ENCODE results near the gene ANKRD52. TPM values are rescaled to one million over a fixed set of nuclear protein-coding genes. Genes with fewer than 3 reads are reported as not detected.

Gene ANKRD52
- total RNA-seq, 4 donors from 2014 or later, result 14.7 to 30.9 (median 18.9) TPM

GRCh38 chr12:56253091-56253490, 5.1 kb downstream of the ANKRD52 start:
- ATAC-seq, result no peak
- intact Hi-C loops (cut with DNase I; ENCODE audit: low total_unique reads), result no loop called here

DNA sequence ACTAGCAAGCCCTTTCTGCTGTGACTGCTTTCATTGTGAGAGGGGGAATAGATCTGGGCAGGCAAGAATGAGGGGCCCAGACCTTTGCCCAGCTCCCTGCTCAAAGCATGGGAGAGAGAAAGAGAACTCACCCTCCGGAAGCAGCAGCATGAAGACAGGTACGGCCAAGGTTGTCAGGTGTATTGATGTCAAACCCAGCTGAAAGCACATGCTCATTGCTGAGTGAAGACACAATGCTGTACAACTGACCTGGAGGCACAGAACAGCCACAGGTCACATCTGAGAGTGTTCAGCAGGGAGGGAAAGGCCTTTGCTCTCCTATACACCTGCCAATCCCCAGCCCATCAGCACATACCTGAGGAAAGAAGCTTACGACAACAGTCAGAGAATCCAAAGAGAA, 5.5 kb downstream of the ANKRD52 start:
- H3K4me1 ChIP-seq, result peaks cover 21% of the 10 kb centered on the region in 2 donors
- no peak for DNase-seq
- in situ Hi-C loops (cut with MboI; ENCODE audit: low sequenced_read_pairs in 4 of 4), result no loop called here
- H3K27ac ChIP-seq, result no peak overlapping the region
- H3K9me3 ChIP-seq, result no peaks in the 10 kb centered on the region
- peaks cover 0 to 88% of the 10 kb centered on the region in 2 donors for H3K36me3 ChIP-seq
- no peaks in the 10 kb centered on the region for H3K27me3 ChIP-seq
- TF ChIP-seq CTCF (IDR thresholded peaks at IDR 0.05 in 4 of 5, conservative IDR thresholded peaks at IDR 0.05 in 1 of 5) (no peak), POLR2A (IDR thresholded peaks at IDR 0.05) (no peak)
- no peak for ATAC-seq
- intact Hi-C loops (cut with DNase I; ENCODE audit: low total_unique reads), result no loop called here
- H3K4me3 ChIP-seq, result no peak overlapping the region

More at GRCh38 chr12:56253091-56253490, 5.1 kb downstream of the ANKRD52 start:
- Histone ChIP-seq H3K36me3 (peaks cover 0 to 83% of the 10 kb centered on the region in 2 donors), H3K4me3 (no peak overlapping the region), H3K4me1 (peaks cover 21 to 22% of the 10 kb centered on the region in 2 donors), H3K27me3 (no peaks in the 10 kb centered on the region), H3K9me3 (no peaks in the 10 kb centered on the region), H3K27ac (peak overlapping the region in 1 of 4 donors; percentile 22)
- TF ChIP-seq POLR2A (IDR thresholded peaks at IDR 0.05), result no peak
- TF ChIP-seq CTCF (IDR thresholded peaks at IDR 0.05 in 4 of 5, conservative IDR thresholded peaks at IDR 0.05 in 1 of 5), result no peak
- no peak for DNase-seq
- in situ Hi-C loops (cut with MboI; ENCODE audit: low sequenced_read_pairs in 4 of 4), result no loop called here

GRCh38 chr12:56248711-56249110, 9.5 kb downstream of the ANKRD52 start:
- TF ChIP-seq POLR2A (IDR thresholded peaks at IDR 0.05), result no peak
- no peak for TF ChIP-seq CTCF (IDR thresholded peaks at IDR 0.05 in 4 of 5, conservative IDR thresholded peaks at IDR 0.05 in 1 of 5)
- no peaks in the 10 kb centered on the region for H3K9me3 ChIP-seq
- ATAC-seq (no peak), DNase-seq (no peak)
- intact Hi-C loops (cut with DNase I; ENCODE audit: low total_unique reads) (no loop called here), in situ Hi-C loops (cut with MboI; ENCODE audit: low sequenced_read_pairs in 4 of 4) (no loop called here)
- H3K4me1 ChIP-seq, result no peaks in the 10 kb centered on the region
- H3K36me3 ChIP-seq, result peaks cover 0 to 100% of the 10 kb centered on the region in 2 donors
- no peaks in the 10 kb centered on the region for H3K27me3 ChIP-seq
- H3K27ac ChIP-seq, result no peak overlapping the region
- H3K4me3 ChIP-seq, result no peak overlapping the region

GRCh38 chr12:56247923-56248322, 10.3 kb downstream of the ANKRD52 start:
- DNase-seq (no peak), ATAC-seq (no peak)
- Histone ChIP-seq H3K27ac (no peak overlapping the region), H3K36me3 (peaks cover 0 to 100% of the 10 kb centered on the region in 2 donors), H3K27me3 (no peaks in the 10 kb centered on the region), H3K9me3 (no peaks in the 10 kb centered on the region), H3K4me3 (no peak overlapping the region), H3K4me1 (no peaks in the 10 kb centered on the region)
- TF ChIP-seq POLR2A (IDR thresholded peaks at IDR 0.05) (no peak), CTCF (IDR thresholded peaks at IDR 0.05 in 4 of 5, conservative IDR thresholded peaks at IDR 0.05 in 1 of 5) (no peak)
- in situ Hi-C loops (cut with MboI; ENCODE audit: low sequenced_read_pairs in 4 of 4) (no loop called here), intact Hi-C loops (cut with DNase I; ENCODE audit: low total_unique reads) (no loop called here)

- Histone ChIP-seq H3K9me3 (no peaks in the 10 kb centered on the region), H3K36me3 (peaks cover 0 to 100% of the 10 kb centered on the region in 2 donors), H3K4me1 (no peaks in the 10 kb centered on the region), H3K27ac (no peak overlapping the region), H3K27me3 (no peaks in the 10 kb centered on the region), H3K4me3 (no peak overlapping the region)
- no peak for ATAC-seq
- no peak for DNase-seq
- TF ChIP-seq POLR2A (IDR thresholded peaks at IDR 0.05), result no peak
- intact Hi-C loops (cut with DNase I; ENCODE audit: low total_unique reads) (no loop called here), in situ Hi-C loops (cut with MboI; ENCODE audit: low sequenced_read_pairs in 4 of 4) (no loop called here)
Measured at GRCh38 chr12:56244494-56244893, 13.7 kb downstream of the ANKRD52 start.

Data from gastrocnemius medialis (tissue), 4 donors.